Muscle of leg (tissue), 11 donors: ENCODE results near the gene MGAT5. TPM values are rescaled to one million over a fixed set of nuclear protein-coding genes. Genes with fewer than 3 reads are reported as not detected.

Experiments used
- DNase-seq: peaks from one replicate; pipeline ENCODE4 v3.0.0; 2013
- H3K27ac ChIP-seq: one replicate; pipeline ENCODE4 v1.5.1; 2013; ENCODE audit warnings: mild to moderate bottlenecking, low read length, control low read depth
- H3K27me3 ChIP-seq: one replicate; pipeline ENCODE4 v1.6.1; 2013; ENCODE audit warnings: low read length; ENCODE audit not compliant: control insufficient read depth, insufficient read depth
- H3K36me3 ChIP-seq: one replicate; pipeline ENCODE4 v1.6.1; 2013; ENCODE audit warnings: low read length; ENCODE audit not compliant: control insufficient read depth, insufficient read depth
- H3K4me1 ChIP-seq: one replicate; pipeline ENCODE4 v1.6.1; 2013; ENCODE audit warnings: low read length; ENCODE audit not compliant: control insufficient read depth, insufficient read depth
- H3K4me3 ChIP-seq: one replicate; pipeline ENCODE4 v1.5.1; 2013; ENCODE audit warnings: low read length, control low read depth
- H3K9me3 ChIP-seq: replicated peaks from 2 replicates; pipeline ENCODE4 v1.6.1; 2013; ENCODE audit warnings: low read depth, low read length; ENCODE audit not compliant: control insufficient read depth
- WGBS: methylation state at CpG from one replicate; pipeline ENCODE4 v1.1.5; 2013; ENCODE audit warnings: missing lambda C conversion rate; ENCODE audit not compliant: insufficient coverage; 5-methylcytosine and 5-hydroxymethylcytosine counted together
- polyA plus RNA-seq, 8 donors: library from polyadenylated mRNA; unstranded; fragments of 120-200 nt; gene quantifications; one replicate each; pipeline versions ENCODE4 v1.2.1 to v1.2.3, GENCODE V29; 2013; ENCODE audit warnings: inconsistent platforms in 1 of 8, low replicate concordance in 1 of 8; ENCODE audit not compliant: insufficient read length in 8 of 8, insufficient read depth in 1 of 8
- total RNA-seq: library from RNA; stranded (reverse); fragments of 120-200 nt; gene quantifications from one replicate; pipeline ENCODE4 v1.2.4, GENCODE V29; 2013

Gene MGAT5
- total and polyA plus RNA-seq, 9 donors: 14.5 to 29.7 (median 23.8) TPM

GRCh38 chr2:134369220-134369902, 115.5 kb downstream of the MGAT5 start:
- Histone ChIP-seq H3K27me3 (no peaks in the 10 kb centered on the region), H3K4me1 (peaks cover 77% of the 10 kb centered on the region), H3K27ac (peak overlapping the region; percentile 17), H3K4me3 (no peak overlapping the region), H3K36me3 (peaks cover 3% of the 10 kb centered on the region), H3K9me3 (no peaks in the 10 kb centered on the region)
- DNase-seq: no peak
- WGBS: no CpG with 5 or more reads among the region's 1 CpG

GRCh38 chr2:134370655-134371445, 117.0 kb downstream of the MGAT5 start:
- peaks cover 5% of the 10 kb centered on the region for H3K36me3 ChIP-seq
- no peak overlapping the region for H3K4me3 ChIP-seq
- peak; percentile 59 for DNase-seq
- H3K9me3 ChIP-seq: no peaks in the 10 kb centered on the region
- peak overlapping the region; percentile 90 for H3K27ac ChIP-seq
- peaks cover 73% of the 10 kb centered on the region for H3K4me1 ChIP-seq
- WGBS: 40% methylated on average over 3 of the region's 10 CpGs
- H3K27me3 ChIP-seq: no peaks in the 10 kb centered on the region

- H3K27ac ChIP-seq: peak overlapping the region; percentile 90
Observed at GRCh38 chr2:134372141-134372540, 118.3 kb downstream of the MGAT5 start.

GRCh38 chr2:134372611-134373131, 118.8 kb downstream of the MGAT5 start:
- 32% methylated on average over 5 of the region's 7 CpGs for WGBS
- peaks cover 13% of the 10 kb centered on the region for H3K36me3 ChIP-seq
- peaks cover 59% of the 10 kb centered on the region for H3K4me1 ChIP-seq
- DNase-seq: peak; percentile 97
- no peak overlapping the region for H3K4me3 ChIP-seq
- no peaks in the 10 kb centered on the region for H3K9me3 ChIP-seq
- H3K27me3 ChIP-seq: no peaks in the 10 kb centered on the region
- peak overlapping the region; percentile 90 for H3K27ac ChIP-seq

More at GRCh38 chr2:134372141-134372540, 118.3 kb downstream of the MGAT5 start:
- WGBS: 40% methylated on average over 1 of the region's 5 CpGs
- Histone ChIP-seq H3K4me3 (no peak overlapping the region), H3K27me3 (no peaks in the 10 kb centered on the region), H3K4me1 (peaks cover 64% of the 10 kb centered on the region), H3K9me3 (no peaks in the 10 kb centered on the region), H3K36me3 (peaks cover 13% of the 10 kb centered on the region)
- DNase-seq: no peak

GRCh38 chr2:134375935-134376334, 122.1 kb downstream of the MGAT5 start:
- Histone ChIP-seq H3K36me3 (peaks cover 23% of the 10 kb centered on the region), H3K9me3 (no peaks in the 10 kb centered on the region), H3K27me3 (no peaks in the 10 kb centered on the region), H3K4me1 (peaks cover 36% of the 10 kb centered on the region), H3K27ac (no peak overlapping the region), H3K4me3 (no peak overlapping the region)
- peak; percentile 58 for DNase-seq
- WGBS: 29% methylated on average over 1 of the region's 3 CpGs

GRCh38 chr2:134377730-134378129, 123.9 kb downstream of the MGAT5 start:
- H3K4me3 ChIP-seq: no peak overlapping the region
- H3K27me3 ChIP-seq: no peaks in the 10 kb centered on the region
- no peak overlapping the region for H3K27ac ChIP-seq
- DNase-seq: no peak
- peaks cover 19% of the 10 kb centered on the region for H3K4me1 ChIP-seq
- H3K36me3 ChIP-seq: peaks cover 20% of the 10 kb centered on the region
- WGBS: 91% methylated on average over 7 of the region's 7 CpGs
- H3K9me3 ChIP-seq: no peaks in the 10 kb centered on the region

DNA sequence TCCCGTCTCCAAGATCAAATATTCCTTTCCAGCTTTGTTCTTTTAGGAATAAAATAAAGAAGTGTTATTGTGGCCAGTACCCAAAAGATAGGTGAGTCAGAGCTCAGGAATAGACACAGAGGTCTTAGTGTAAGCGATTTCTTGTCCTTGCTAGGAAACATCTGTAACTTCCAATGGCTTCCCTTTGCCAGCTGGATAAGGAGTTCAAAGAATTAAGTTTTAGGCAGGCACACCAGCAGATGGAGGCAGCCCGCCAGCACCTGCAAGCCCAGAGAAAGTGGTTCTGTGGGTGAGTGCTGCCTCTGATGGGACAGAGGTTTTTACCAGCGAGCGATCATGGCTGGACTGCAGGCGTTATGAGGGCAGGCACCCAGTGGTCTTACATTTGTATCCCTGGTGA, 125.4 kb downstream of the MGAT5 start:
- DNase-seq: no peak
- Histone ChIP-seq H3K27me3 (no peaks in the 10 kb centered on the region), H3K4me3 (no peak overlapping the region), H3K36me3 (peaks cover 20% of the 10 kb centered on the region), H3K4me1 (peaks cover 5% of the 10 kb centered on the region), H3K9me3 (no peaks in the 10 kb centered on the region), H3K27ac (no peak overlapping the region)
- WGBS: 89% methylated on average over 4 of the region's 6 CpGs

GRCh38 chr2:134379722-134380121, 125.8 kb downstream of the MGAT5 start:
- Histone ChIP-seq H3K9me3 (no peaks in the 10 kb centered on the region), H3K4me3 (no peak overlapping the region), H3K36me3 (peaks cover 19% of the 10 kb centered on the region), H3K27me3 (no peaks in the 10 kb centered on the region), H3K4me1 (peaks cover 2% of the 10 kb centered on the region), H3K27ac (no peak overlapping the region)
- 100% methylated on average over 1 of the region's 3 CpGs for WGBS
- DNase-seq: no peak

DNA sequence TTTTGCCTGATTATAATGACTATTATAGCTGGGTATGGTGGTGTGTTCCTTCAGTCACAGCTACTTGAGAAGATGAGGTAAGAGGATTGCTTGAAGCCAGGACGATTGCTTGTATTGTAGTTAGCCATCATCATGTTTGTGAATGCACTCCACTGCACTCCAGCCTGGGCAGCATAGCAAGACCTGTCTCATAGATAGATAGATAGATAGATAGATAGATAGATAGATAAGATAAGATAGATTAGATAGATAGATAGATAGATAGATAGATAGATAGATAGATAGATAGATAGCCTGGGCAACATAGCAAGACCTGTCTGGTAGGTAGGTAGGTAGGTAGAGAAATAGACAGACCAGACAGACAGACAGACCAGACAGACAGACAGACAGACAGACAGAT, 127.3 kb downstream of the MGAT5 start:
- Histone ChIP-seq H3K9me3 (no peaks in the 10 kb centered on the region), H3K36me3 (peaks cover 18% of the 10 kb centered on the region), H3K4me1 (no peaks in the 10 kb centered on the region), H3K27ac (no peak overlapping the region), H3K27me3 (no peaks in the 10 kb centered on the region), H3K4me3 (no peak overlapping the region)
- WGBS: no CpG with 5 or more reads among the region's 1 CpG
- DNase-seq: no peak

- H3K36me3 ChIP-seq: peaks cover 8% of the 10 kb centered on the region
- no peaks in the 10 kb centered on the region for H3K4me1 ChIP-seq
- H3K9me3 ChIP-seq: no peaks in the 10 kb centered on the region
- no peak overlapping the region for H3K27ac ChIP-seq
- WGBS: no CpG with 5 or more reads among the region's 4 CpGs
- H3K4me3 ChIP-seq: no peak overlapping the region
- H3K27me3 ChIP-seq: no peaks in the 10 kb centered on the region
- no peak for DNase-seq
Observed at GRCh38 chr2:134384131-134384530, 130.3 kb downstream of the MGAT5 start.
